GM12874 (cell line): ENCODE data around the gene RNF213.

ENCODE experiments used
- TF ChIP-seq, protein P1 (sequence below): IDR thresholded peaks from 2 replicates; pipeline ENCODE4 v1.5.1; 2011; ENCODE audit warnings: low read depth, mild to moderate bottlenecking, control low read depth, low read length, moderate library complexity; ENCODE audit not compliant: insufficient read depth

The RNF213 gene

GRCh38 chr17:80216473-80217456, 43.9 kb upstream of the RNF213 start:
- TF ChIP-seq, protein P1, sequence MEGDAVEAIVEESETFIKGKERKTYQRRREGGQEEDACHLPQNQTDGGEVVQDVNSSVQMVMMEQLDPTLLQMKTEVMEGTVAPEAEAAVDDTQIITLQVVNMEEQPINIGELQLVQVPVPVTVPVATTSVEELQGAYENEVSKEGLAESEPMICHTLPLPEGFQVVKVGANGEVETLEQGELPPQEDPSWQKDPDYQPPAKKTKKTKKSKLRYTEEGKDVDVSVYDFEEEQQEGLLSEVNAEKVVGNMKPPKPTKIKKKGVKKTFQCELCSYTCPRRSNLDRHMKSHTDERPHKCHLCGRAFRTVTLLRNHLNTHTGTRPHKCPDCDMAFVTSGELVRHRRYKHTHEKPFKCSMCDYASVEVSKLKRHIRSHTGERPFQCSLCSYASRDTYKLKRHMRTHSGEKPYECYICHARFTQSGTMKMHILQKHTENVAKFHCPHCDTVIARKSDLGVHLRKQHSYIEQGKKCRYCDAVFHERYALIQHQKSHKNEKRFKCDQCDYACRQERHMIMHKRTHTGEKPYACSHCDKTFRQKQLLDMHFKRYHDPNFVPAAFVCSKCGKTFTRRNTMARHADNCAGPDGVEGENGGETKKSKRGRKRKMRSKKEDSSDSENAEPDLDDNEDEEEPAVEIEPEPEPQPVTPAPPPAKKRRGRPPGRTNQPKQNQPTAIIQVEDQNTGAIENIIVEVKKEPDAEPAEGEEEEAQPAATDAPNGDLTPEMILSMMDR = no peak

DNA sequence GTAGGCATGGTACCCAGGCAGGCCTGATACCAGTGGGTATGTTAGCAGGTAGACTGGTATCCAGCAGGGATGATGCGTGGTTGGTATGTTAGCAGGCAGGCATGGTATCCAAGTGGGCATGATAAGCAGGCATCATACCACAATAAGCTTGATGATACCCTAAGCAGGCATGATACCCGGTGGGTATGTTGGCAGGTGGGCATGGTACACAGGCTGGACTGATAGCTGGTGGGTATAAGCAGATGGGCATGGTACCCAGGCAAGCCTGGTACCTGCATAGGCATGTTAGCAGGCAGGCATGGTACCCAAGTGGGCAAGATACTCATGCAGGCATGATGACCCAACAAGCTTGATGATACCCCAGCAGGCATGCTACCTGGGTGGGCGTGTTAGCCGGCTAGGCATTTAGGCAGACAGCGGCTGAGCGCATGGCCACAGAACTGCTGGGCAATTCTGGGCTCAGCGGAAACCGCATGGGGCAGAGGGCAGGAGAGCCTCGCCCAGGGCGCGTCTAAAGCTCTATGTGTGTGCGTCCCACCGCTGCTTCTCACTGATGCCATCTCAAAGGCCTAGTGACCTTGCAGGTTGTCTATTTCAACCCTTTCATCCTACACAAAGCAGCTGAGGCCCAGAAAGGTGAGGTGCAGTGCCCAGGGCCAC, 42.8 kb upstream of the RNF213 start:
- TF ChIP-seq, protein P1 = no peak

DNA sequence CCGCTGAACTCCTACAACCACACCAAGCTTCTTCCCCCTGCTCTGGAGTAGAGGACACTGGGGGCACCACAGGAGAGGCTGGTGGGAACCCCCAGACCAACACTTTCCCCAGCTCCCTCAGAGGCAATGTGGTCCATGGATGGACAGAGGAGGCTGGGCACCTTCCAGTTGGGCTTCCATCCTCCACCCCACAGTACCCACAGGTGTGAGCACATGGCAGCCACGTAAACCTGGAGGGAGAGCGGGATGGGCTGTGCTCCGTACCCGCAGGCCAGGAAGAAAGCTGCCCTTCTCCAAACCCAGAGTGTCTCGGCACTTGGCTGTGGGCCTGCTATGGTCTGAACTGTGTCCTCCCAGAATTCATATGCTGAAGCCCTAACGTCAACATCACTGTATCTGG, 42.3 kb upstream of the RNF213 start:
- TF ChIP-seq, protein P1 = no peak

- TF ChIP-seq, protein P1 = no peak
These were observed 41.5 kb upstream of the RNF213 start for GRCh38 chr17:80219013-80219762.

GRCh38 chr17:80219763-80220053, 40.9 kb upstream of the RNF213 start:
- TF ChIP-seq, protein P1 = no peak

- TF ChIP-seq, protein P1 = 0 out of 2 replicates have a peak, but pooled peaks have one; percentile 11
These were observed 40.5 kb upstream of the RNF213 start, which contains the start of the genes SGSH and SLC26A11 for GRCh38 chr17:80220054-80220735. Gene SGSH, minus strand, starts transcription at chr17:80220333. Its CDS starts 20 bp downstream, at chr17:80220313. Gene SLC26A11, plus strand, starts transcription at chr17:80220427. Its CDS starts 1,134 bp downstream, at chr17:80221561.
